Fibroblast of lung (primary cell): ENCODE data around the gene CAPN3. TPM values are rescaled to one million over a fixed set of nuclear protein-coding genes. Genes with fewer than 3 reads are reported as not detected.

Source experiments
- DNase-seq, 2 donors: peaks; one replicate each; pipeline versions ENCODE4 v3.0.0 to v3.0.0-alpha.2; 2010; ENCODE audit warnings: low read depth in 2 of 2
- H2AFZ ChIP-seq: 2 replicates; pipeline ENCODE4 v1.5.1; 2012; ENCODE audit warnings: low read length, control low read depth, inconsistent platforms
- H3K27ac ChIP-seq: 2 replicates; pipeline ENCODE4 v1.5.1; 2011; ENCODE audit warnings: low read length, control low read depth; ENCODE audit not compliant: insufficient read depth
- H3K27me3 ChIP-seq: 2 replicates; pipeline ENCODE4 v1.5.1; 2011; ENCODE audit warnings: mild to moderate bottlenecking, low read length; ENCODE audit not compliant: control insufficient read depth, insufficient read depth
- H3K36me3 ChIP-seq: 2 replicates; pipeline ENCODE4 v1.5.1; 2011; ENCODE audit warnings: low read length; ENCODE audit not compliant: control insufficient read depth, insufficient read depth
- H3K4me1 ChIP-seq: 2 replicates; pipeline ENCODE4 v1.5.1; 2011; ENCODE audit warnings: low read length; ENCODE audit not compliant: control insufficient read depth, insufficient read depth; ENCODE audit errors: extremely low read depth
- H3K4me2 ChIP-seq: 2 replicates; pipeline ENCODE4 v1.5.1; 2011; ENCODE audit warnings: low read length, control low read depth; ENCODE audit not compliant: insufficient read depth; ENCODE audit errors: extremely low read depth
- H3K4me3 ChIP-seq, 4 experiments: fragments of 200-600 bp in 1 of 4; sonication (generic) in 1 of 4; replicated peaks in 1 of 4; 2 replicates each; pipeline ENCODE4 v1.5.1; 2011 to 2016; ENCODE audit warnings: low read length in 4 of 4, low read depth in 3 of 4, mild to moderate bottlenecking in 3 of 4, control low read depth in 2 of 4, inconsistent platforms in 1 of 4, mixed read lengths in 1 of 4; ENCODE audit not compliant: insufficient read depth in 1 of 4; ENCODE audit errors: control extremely low read depth in 1 of 4
- H3K79me2 ChIP-seq: 2 replicates; pipeline ENCODE4 v1.5.1; 2012; ENCODE audit warnings: mild to moderate bottlenecking, low read length, inconsistent platforms; ENCODE audit not compliant: control insufficient read depth, insufficient read depth
- H3K9ac ChIP-seq: 2 replicates; pipeline ENCODE4 v1.5.1; 2011; ENCODE audit warnings: mild to moderate bottlenecking, low read length, control low read depth; ENCODE audit not compliant: insufficient read depth
- H3K9me3 ChIP-seq: 2 replicates; pipeline ENCODE4 v1.5.1; 2012; ENCODE audit warnings: low read depth, low read length; ENCODE audit not compliant: control insufficient read depth, insufficient read depth
- H4K20me1 ChIP-seq: 2 replicates; pipeline ENCODE4 v1.5.1; 2011; ENCODE audit warnings: low read length; ENCODE audit not compliant: control insufficient read depth, insufficient read depth; ENCODE audit errors: extremely low read depth
- CTCF ChIP-seq, 2 donors: IDR thresholded peaks in 1 of 2; conservative IDR thresholded peaks in 1 of 2; 1 replicate in 1 of 2; 2 replicates in 1 of 2; pipeline ENCODE4 v1.5.1; 2011 to 2012; ENCODE audit warnings: low read length in 2 of 2, control low read depth in 1 of 2, inconsistent platforms in 1 of 2, low read depth in 1 of 2, mild to moderate bottlenecking in 1 of 2
- EZH2 ChIP-seq: IDR thresholded peaks from 2 replicates; pipeline ENCODE4 v1.5.1; 2012; ENCODE audit warnings: low read length, control low read depth, mild to moderate bottlenecking; ENCODE audit errors: missing control alignments
- polyA plus RNA-seq, 2 donors: library from polyadenylated mRNA; depleted of rRNA in 1 of 2; stranded (reverse) in 1 of 2; unstranded in 1 of 2; fragments of >200 nt; gene quantifications; 2 replicates each; pipeline ENCODE4 v1.2.1, GENCODE V29; 2011 to 2012; ENCODE audit warnings: missing spikeins in 1 of 2
- total RNA-seq: library from RNA; depleted of rRNA; stranded (reverse); fragments of >200 nt; gene quantifications from 2 replicates; pipeline ENCODE4 v1.2.1, GENCODE V29; 2014

CAPN3 gene
- total and polyA plus RNA-seq, 2 donors (not counting 1 experiment from before 2014, with no cell fraction given): 1.3 to 3.6 TPM

- H2AFZ ChIP-seq: no peak overlapping the region
- H3K27ac ChIP-seq: no peak overlapping the region
- no peak overlapping the region for H3K4me3 ChIP-seq
- H3K4me2 ChIP-seq: no peak overlapping the region
- H3K27me3 ChIP-seq: no peaks in the 10 kb centered on the region
- no peaks in the 10 kb centered on the region for H4K20me1 ChIP-seq
- H3K9ac ChIP-seq: no peak overlapping the region
- no peaks in the 10 kb centered on the region for H3K4me1 ChIP-seq
- TF ChIP-seq CTCF (conservative IDR thresholded peaks at IDR 0.05 in 1 of 2, IDR thresholded peaks at IDR 0.05 in 1 of 2; ENCODE audit: low read depth in 1 of 2, low read length in 2 of 2) (no peak), EZH2 (no peak)
- no peaks in the 10 kb centered on the region for H3K79me2 ChIP-seq
- no peaks in the 10 kb centered on the region for H3K9me3 ChIP-seq
- no peaks in the 10 kb centered on the region for H3K36me3 ChIP-seq
- DNase-seq: peak in 1 of 2 donors; percentile 23
These were observed 28.3 kb downstream of the CAPN3 start for GRCh38 chr15:42387603-42388002.

GRCh38 chr15:42392309-42393024 lies 33.2 kb downstream of the CAPN3 start:
- Histone ChIP-seq H3K4me1 (no peaks in the 10 kb centered on the region), H3K9ac (no peak overlapping the region), H3K4me2 (no peak overlapping the region), H2AFZ (no peak overlapping the region), H3K4me3 (no peak overlapping the region), H3K27ac (no peak overlapping the region), H3K36me3 (no peaks in the 10 kb centered on the region), H4K20me1 (no peaks in the 10 kb centered on the region), H3K27me3 (no peaks in the 10 kb centered on the region), H3K9me3 (no peaks in the 10 kb centered on the region), H3K79me2 (no peaks in the 10 kb centered on the region)
- no peak for TF ChIP-seq CTCF (conservative IDR thresholded peaks at IDR 0.05 in 1 of 2, IDR thresholded peaks at IDR 0.05 in 1 of 2; ENCODE audit: low read depth in 1 of 2, low read length in 2 of 2)
- TF ChIP-seq EZH2: no peak
- no peak for DNase-seq

GRCh38 chr15:42394106-42394505 lies 34.8 kb downstream of the CAPN3 start:
- H3K4me1 ChIP-seq: no peaks in the 10 kb centered on the region
- H3K36me3 ChIP-seq: no peaks in the 10 kb centered on the region
- no peak for DNase-seq
- H4K20me1 ChIP-seq: no peaks in the 10 kb centered on the region
- no peak overlapping the region for H3K9ac ChIP-seq
- no peak overlapping the region for H3K4me2 ChIP-seq
- TF ChIP-seq EZH2 (no peak), CTCF (conservative IDR thresholded peaks at IDR 0.05 in 1 of 2, IDR thresholded peaks at IDR 0.05 in 1 of 2; ENCODE audit: low read depth in 1 of 2, low read length in 2 of 2) (no peak)
- H2AFZ ChIP-seq: no peak overlapping the region
- no peaks in the 10 kb centered on the region for H3K79me2 ChIP-seq
- H3K4me3 ChIP-seq: no peak overlapping the region
- no peaks in the 10 kb centered on the region for H3K9me3 ChIP-seq
- no peaks in the 10 kb centered on the region for H3K27me3 ChIP-seq
- H3K27ac ChIP-seq: no peak overlapping the region
